GM18519 (cell line): ENCODE results near the gene ARHGEF25.
"Not testable (repeated sequence)": the region's sequence is repeated elsewhere in the genome, so short reads cannot be mapped to it uniquely, and the experiment has no call there.

ENCODE experiments used
- ATAC-seq: cut with Tn5 transposase; IDR thresholded peaks from one replicate; pipeline ENCODE4 v1.9.1; 2021; ENCODE audit warnings: mild to moderate bottlenecking, moderate library complexity; ENCODE audit not compliant: unreplicated experiment, low FRiP score

Gene ARHGEF25

DNA sequence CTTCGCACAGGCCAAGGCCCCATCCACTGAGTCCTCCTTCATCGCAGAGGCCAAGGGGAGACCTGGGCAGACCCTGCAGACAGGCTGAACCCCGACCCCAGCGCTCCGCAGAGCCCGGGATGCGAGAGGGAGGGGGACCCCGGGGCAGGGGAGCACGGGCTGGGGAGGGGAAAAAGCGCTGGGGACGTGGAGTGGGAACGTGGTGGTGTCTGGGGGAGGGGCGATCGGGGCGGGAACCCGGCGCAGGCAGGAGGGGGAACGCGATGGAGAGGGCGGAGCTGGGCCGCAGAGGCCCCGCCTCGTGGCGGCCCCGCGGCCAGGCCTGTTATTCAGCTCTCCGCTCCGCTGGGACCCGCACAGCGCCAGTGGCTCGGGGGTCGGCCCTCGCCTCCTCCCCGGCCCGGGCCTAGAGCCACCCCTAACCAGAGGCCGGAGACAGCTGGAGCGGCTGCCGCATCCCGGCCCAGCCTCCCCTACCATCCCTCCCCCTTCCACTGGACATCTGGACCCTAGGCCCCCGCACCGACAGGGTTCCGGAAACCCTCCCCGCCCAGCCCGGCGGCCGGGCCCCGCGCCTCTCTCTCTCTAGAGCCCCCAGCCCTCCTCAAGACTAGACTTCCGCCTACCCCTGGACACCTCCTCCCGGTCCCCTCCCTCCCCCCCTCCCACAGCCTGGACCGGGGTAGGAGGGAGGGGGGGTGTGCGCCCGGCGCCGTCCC is at the start of gene ARHGEF25:
ARHGEF25 (plus strand) TSS at position 328 of the 719 bp plus-strand sequence. CDS start 460 bp downstream, outside the sequence.
- no peak for ATAC-seq

DNA sequence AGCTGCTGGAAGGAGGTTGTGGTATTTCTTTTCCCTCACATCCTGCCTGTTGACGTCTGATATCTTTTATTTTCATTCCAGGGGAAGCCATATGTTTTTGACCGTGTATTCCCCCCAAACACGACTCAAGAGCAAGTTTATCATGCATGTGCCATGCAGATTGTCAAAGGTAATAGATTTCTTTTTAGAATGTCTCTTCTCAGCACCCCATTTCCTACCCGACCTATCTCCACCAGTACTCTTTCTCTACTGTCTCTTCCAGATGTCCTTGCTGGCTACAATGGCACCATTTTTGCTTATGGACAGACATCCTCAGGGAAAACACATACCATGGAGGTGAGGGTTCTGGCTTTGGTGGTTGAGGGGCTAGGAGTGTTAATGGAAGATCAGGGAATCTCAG is 47.9 kb upstream of the ARHGEF25 start:
- no peak for ATAC-seq

DNA sequence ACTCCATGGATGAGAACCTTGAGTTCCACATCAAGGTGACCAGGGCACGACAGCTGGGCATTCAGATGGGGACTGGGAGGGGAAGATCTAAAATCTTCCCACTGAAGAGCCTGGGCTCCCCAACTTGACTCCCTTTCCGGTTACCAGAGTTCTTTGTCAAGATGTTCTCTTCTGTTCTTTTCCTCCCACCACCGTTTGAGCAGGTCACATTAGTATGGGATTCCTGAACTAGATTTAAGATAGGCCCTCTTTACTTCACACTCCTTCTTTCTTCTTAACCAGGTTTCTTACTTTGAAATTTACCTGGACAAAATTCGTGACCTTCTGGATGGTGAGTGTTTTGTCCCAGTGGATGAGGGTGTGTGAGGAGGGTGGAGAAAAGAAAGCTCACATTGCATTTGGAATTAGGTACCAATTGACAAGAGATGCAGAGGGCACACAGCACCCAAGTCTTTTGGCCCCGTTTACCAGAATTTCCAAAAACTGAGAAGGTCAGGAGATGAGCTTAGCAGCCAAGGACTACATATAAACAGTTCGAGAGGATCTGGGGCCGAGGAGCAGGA is 47.0 kb upstream of the ARHGEF25 start:
- ATAC-seq = no peak

DNA sequence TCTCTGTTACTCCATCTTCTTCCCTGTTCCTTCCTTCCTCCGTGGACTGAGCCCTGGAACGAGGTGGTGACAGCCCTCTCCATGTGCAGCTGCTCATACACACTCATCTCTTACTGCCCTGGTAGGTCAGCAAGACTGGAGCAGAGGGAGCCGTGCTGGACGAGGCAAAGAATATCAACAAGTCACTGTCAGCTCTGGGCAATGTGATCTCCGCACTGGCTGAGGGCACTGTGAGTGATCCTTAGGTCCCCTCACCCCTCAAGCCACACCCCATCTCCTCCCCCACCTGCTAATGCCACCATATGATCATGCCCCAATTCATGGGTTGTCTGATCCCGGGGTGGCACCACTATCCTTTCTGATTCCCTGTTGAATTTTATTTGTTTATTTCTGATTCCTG is 42.4 kb upstream of the ARHGEF25 start:
- no peak for ATAC-seq

DNA sequence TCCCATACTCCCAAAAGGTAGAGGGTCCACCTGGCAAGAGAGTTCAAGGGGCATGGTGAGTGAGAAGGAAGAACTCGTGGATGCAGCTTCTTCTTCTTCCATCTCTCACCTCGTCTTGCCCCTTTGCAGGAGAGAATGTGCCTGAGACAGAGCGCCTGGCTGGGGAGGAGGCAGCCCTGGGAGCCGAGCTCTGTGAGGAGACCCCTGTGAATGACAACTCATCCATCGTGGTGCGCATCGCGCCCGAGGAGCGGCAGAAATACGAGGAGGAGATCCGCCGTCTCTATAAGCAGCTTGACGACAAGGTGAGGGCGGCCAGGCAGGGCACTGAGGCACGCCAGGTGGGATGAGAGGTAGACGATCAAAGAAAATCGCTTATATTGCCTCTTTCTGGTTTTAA is 41.4 kb upstream of the ARHGEF25 start:
- no peak for ATAC-seq

DNA sequence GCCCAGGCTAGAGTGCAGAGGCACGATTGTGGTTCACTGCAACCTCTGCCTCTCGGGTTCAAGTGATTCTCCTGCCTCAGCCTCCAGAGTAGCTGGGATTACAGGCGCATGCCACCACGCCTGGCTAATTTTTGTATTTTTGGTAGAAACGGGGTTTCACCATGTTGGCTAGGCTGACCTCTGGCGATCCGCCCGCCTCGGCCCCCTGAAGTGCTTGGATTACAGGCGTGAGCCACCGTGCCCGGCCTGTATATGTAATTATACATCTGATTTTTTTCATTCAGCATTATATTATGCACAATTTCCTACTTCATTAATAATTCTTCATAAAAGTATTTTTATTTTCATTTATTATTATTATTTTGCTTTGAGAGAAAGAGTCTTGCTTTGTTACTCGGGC is 40.8 kb upstream of the ARHGEF25 start:
- not testable (repeated sequence) for ATAC-seq

DNA sequence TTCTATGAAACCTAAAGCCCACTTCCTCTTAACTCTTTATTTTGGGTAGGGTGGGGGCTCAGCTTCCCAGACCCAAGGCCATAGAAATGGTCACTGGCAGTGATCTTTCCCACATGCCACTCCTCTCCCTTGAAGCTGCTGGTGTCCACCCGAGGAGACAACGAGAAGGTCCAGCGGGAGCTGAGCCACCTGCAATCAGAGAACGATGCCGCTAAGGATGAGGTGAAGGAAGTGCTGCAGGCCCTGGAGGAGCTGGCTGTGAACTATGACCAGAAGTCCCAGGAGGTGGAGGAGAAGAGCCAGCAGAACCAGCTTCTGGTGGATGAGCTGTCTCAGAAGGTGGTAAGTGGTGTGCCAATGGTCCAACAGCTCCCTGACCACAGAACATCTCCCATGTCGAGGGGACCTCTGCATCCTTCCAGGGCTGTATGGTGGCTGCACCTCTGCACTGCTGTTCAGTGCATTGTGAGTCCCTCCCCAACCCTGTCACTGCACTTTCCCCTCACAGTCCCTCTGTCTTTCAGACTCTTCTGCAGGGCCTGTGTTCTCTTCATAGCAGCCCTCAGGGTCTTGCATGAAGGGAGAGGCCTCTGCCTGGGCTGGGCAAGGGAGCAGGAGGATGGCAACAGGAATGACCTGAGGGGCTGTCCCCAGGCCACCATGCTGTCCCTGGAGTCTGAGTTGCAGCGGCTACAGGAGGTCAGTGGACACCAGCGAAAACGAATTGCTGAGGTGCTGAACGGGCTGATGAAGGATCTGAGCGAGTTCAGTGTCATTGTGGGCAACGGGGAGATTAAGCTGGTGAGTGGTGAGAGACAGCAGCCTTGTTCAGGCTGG is 39.1 kb upstream of the ARHGEF25 start:
- no peak for ATAC-seq

DNA sequence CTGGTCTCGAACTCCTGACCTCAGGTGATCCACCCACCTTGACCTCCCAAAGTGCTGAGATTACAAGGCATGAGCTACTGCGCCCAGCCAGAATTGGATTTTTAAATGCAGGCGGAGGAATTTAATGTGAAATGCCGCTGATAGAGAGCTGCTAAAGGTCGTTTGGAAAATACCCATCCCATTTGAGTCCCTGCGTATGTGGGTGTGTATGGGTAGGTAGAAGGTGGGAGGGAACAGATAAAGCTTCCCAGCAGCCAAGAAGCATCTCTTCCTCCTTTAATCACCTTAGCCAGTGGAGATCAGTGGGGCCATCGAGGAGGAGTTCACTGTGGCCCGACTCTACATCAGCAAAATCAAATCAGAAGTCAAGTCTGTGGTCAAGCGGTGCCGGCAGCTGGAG is 36.4 kb upstream of the ARHGEF25 start:
- ATAC-seq = no peak

DNA sequence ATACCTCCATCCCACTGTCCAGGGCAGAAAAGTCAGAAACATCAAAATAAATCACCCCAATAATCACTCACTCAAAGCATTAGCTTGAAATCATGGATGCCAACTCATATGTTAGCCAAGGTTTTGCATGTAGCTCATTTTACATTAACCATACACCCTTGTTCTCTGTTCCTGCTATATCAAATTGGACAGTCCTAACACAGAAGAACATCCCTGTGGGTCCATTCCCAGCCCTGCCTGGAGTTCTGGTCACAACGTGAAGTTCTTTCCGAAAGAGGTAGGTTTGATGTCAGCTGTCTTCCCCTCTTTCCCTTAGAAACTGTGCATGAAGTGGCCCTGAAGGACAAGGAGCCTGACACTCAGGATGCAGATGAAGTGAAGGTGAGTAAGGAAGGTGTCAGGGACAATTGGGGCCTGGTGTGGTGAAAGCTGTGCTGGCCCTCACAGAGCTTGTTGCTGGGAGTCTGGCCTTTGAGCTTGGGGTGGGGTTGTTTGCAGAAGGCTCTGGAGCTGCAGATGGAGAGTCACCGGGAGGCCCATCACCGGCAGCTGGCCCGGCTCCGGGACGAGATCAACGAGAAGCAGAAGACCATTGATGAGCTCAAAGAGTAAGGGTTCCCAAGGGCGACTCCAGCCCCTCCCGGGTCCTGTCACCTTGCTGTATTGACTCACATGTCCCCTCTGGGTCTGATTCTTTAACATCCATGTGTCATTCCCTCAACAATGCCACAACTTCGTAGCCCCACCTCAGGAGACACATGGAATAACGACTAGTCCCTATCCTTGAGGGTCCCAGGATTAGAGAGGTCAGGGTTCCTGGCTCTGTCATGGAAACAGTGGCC is 35.2 kb upstream of the ARHGEF25 start:
- ATAC-seq = no peak

DNA sequence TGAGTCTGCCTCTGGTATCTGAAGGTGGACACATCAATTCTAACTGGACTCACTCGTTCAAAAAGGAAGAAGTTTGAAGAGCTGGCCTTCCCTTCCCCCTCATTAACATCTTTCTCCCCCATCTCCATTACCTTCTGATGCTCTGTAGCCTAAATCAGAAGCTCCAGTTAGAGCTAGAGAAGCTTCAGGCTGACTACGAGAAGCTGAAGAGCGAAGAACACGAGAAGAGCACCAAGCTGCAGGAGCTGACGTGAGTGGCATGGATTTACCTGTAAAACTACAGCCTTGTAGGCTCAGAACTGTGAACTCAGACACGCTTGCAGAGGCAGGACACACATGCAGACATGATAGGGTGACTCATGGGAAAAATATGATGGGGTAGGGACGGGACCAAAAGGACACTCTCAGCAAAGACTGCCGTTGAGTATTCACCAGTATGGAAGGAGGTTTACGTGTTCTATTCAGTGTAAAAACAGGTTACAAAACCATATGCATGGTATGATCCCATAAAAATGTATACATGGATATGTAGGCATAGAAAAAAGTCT is 34.5 kb upstream of the ARHGEF25 start:
- no peak for ATAC-seq

DNA sequence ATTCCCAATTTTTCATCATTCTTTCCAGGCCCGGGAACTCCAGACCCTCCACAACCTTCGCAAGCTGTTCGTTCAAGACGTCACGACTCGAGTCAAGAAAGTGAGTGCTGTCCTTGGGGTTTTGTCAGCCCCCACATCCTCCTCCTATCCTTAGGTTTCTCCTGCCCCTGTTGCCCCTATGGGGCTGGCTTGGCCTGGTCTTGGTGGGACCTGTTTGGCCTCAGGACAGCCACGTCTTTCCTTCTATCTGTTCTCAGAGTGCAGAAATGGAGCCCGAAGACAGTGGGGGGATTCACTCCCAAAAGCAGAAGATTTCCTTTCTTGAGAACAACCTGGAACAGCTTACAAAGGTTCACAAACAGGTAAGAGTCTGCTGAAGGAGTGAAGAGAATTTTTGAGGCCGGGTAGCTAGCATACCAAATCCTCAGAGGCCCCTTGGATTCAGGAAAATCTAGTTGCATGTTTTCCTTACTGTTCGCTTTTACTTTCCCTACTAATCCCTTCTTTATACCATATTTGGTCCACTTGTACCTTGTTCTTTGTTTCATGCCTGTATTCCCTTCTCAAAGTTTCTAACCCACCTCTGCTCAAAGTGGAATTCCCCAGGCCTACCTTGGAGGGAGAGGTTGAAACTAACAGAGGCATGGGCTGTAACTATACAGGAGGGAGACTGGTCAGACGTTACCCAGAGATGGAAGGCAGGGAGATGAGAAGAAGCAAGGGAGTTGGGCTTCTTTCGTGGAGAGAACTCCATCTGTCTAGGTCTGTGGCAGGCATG is 33.1 kb upstream of the ARHGEF25 start:
- no peak for ATAC-seq

DNA sequence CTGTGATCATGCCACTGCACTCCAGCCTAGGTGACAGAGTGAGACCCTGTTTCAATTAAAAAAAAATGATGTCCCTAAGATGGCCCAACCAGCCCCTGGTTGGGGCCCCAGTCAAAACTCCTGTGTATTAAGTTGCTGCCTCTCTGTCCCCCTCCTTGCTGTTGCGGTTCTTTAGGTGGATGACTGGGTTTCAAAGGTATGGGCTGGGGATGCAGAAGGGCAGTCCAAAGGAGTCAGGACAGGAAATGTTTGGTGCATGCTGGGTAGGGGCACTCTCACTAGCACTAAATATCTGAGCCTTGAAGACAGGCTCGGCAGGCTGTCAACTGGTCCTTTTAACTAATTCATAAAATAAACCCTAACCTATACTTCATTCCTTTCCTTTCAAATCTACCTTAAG is 32.2 kb upstream of the ARHGEF25 start:
- ATAC-seq = no peak

DNA sequence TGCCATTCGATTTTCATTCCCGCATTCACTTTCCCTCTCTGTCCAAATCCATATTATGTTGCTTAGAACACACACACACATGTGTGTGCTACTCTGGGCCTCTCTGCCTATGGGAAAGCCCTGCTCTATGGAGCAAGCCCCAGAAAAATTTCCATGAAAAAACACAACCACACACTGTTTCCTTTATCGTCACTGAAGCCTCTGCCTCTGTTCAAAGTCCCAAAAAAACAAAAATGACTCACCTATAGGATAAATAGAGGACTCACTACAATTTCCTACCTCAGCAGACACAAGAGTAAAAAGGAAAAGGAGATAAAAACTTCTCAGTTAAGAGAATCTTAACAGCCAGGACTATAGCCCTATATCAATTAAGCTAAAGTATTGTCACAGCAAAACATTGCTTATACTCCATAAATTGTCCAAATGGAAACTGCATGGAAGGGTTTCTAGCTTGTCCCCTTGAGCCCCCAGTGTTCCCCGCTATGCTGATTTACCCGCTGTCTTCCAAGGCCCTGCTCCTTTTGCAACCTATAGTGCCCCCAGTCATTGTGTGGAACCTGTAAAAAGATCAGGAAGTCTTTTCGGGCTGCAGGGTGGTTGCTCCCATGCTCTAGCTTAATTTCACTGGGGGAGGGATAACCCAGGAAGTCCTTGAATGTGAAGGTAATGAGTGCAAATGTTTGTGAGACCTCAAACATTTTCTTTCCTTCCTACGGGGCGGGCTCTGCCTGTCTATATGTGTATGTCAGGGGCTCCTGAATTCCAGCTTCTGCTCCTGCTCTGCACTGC is 31.4 kb upstream of the ARHGEF25 start:
- no peak for ATAC-seq

DNA sequence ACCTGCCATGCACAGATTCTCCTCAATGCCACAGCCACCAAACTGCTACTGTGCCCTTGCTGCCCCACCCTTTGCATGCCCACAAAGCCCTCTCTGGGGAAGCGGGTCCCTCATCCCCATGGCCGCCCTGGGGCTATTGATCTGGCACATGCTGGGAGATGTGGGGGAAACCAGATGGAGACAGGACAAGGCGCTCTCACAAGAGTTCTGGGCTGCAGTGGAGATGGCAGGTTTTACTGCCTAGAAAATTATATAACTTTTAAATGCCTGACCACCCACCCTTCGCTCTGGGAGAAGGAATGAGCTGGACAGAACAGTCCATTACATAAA is 30.8 kb upstream of the ARHGEF25 start:
- ATAC-seq = no peak

DNA sequence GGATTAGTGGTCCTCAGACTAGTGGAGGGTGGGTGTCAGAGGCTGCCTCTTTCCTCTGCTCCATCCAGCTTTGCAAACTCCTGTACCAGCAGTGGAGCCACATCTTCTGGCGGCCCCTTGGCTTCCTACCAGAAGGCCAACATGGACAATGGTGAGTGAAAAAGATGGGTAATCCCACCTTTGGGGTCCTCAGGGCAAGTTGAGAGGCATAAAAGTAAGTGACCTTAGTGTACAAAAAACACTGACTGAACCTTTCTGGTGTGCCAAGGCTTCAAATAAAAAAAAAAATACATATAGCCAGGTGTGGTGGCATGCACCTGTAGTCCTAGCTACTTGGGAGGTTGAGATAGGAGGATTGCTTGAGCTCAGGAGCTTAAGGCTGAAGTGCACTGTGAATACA is 29.4 kb upstream of the ARHGEF25 start:
- no peak for ATAC-seq

DNA sequence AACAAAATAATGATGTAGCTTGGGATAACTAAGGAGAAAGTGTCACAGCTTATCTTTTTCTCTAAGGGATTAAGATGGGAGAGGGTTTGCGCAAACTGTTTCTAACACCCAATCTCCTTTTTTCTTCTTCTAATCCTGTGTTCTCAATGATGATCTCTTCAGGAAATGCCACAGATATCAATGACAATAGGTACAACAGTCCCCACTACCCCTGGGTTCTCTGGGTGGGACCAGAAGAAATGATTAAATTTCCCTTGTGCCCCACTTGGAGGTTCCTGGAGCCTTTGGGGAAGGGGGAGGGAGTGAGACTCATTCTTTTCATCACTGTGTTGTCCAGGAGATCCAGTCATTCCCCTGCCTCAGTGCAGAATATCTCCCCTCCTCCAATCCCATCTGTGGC is 28.8 kb upstream of the ARHGEF25 start:
- ATAC-seq = no peak

DNA sequence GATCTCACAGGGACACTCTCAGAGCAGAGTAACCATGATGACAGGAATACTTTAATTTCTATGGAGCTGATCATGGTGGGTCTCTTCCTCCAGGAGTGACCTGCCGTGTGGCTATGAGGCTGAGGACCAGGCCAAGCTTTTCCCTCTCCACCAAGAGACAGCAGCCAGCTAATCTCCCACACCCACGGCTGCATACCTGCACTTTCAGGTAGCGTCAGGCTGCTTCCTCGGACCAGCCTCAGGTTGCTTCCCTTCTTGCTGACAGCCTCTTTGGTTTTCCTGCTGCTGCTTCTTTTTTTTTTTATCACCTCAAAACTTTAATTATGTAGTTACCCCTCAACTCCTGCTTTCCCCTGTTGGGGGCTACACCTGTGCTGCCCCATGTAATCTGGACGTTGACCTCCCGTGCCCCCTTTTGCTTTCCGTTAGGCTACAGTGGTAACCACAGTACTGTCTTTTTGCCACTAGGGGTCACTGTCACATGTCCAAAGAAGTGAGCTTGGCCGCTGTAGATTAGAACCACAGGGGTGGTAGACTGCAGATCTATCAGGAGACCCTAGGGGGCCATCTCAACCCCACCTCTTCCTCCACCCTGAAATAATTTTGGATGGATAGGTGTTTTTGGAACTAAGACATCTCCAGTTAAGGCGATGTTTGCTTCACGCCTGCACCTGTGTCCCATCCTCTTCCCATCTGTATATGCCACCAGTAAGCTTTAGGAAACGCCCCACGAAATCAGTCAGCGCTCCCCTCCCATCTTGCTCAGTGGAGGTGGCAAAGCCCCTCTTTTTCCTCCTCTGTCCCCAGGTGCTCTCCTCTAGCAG is 28.0 kb upstream of the ARHGEF25 start:
- peak; percentile 91 for ATAC-seq

DNA sequence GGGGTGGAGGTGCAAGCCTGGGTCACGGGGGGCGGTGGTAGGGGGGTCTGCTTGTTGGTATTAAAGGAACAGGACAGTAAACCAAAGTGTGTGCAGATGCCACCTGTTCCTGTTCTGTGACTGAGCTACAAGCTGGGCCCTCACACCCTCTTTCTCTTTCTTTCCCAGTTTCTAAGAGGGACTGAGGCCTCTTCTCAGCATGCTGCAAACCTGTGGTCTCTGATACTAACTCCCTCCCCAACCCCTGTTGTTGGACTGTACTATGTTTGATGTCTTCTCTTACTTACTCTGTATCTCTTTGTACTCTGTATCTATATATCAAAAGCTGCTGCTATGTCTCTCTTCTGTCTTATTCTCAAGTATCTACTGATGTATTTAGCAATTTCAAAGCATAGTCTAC is 27.2 kb upstream of the ARHGEF25 start:
- no peak for ATAC-seq
